Thoracic aorta (tissue), 2 donors: ENCODE data around the gene WDR82. TPM values are rescaled to one million over a fixed set of nuclear protein-coding genes. Genes with fewer than 3 reads are reported as not detected.

Experiments
- ATAC-seq: fragments of 150-250 bp; one replicate; pipeline ENCODE4 v1.8.0; 2017; ENCODE audit warnings: low read depth; ENCODE audit not compliant: insufficient number of reproducible peaks, low FRiP score
- DNase-seq: peaks from one replicate; pipeline ENCODE4 v3.0.0-alpha.2; 2020; ENCODE audit warnings: low spot score
- H3K27ac ChIP-seq, 2 donors: fragments of 200-600 bp; sonication (generic); 1 replicate in 1 of 2; 2 replicates in 1 of 2; pipeline ENCODE4 v1.5.1; 2016; ENCODE audit warnings: mild to moderate bottlenecking in 2 of 2, moderate library complexity in 2 of 2
- H3K27me3 ChIP-seq: fragments of 200-600 bp; sonication (generic); replicated peaks from 2 replicates; pipeline ENCODE4 v1.6.0; 2016; ENCODE audit warnings: mild to moderate bottlenecking; ENCODE audit not compliant: insufficient read depth
- H3K36me3 ChIP-seq: fragments of 200-600 bp; sonication (generic); one replicate; pipeline ENCODE4 v1.5.1; 2016
- H3K4me1 ChIP-seq, 2 donors: fragments of 200-600 bp; sonication (generic); 1 replicate in 1 of 2; 2 replicates in 1 of 2; pipeline versions ENCODE4 v1.5.1 to v1.6.0; 2016; ENCODE audit warnings: low read depth in 2 of 2, mild to moderate bottlenecking in 1 of 2; ENCODE audit not compliant: control insufficient read depth in 1 of 2
- H3K4me3 ChIP-seq: fragments of 200-600 bp; sonication (generic); 2 replicates; pipeline ENCODE4 v1.5.1; 2016; ENCODE audit warnings: mild to moderate bottlenecking
- H3K9me3 ChIP-seq: fragments of 200-600 bp; sonication (generic); 2 replicates; pipeline ENCODE4 v1.5.1; 2016
- CTCF ChIP-seq: fragments of 200-600 bp; sonication (generic); IDR thresholded peaks from one replicate; pipeline ENCODE4 v1.5.1; 2019; ENCODE audit warnings: antibody characterized with exemption
- total RNA-seq, 2 donors: library from RNA; depleted of rRNA; stranded (reverse); fragments of >200 nt; gene quantifications; one replicate each; pipeline versions ENCODE4 v1.1.0 to v1.2.3, GENCODE V29; 2016

WDR82 gene
- total RNA-seq, 2 donors from 2014 or later, result 44.5 to 66.2 TPM

DNA sequence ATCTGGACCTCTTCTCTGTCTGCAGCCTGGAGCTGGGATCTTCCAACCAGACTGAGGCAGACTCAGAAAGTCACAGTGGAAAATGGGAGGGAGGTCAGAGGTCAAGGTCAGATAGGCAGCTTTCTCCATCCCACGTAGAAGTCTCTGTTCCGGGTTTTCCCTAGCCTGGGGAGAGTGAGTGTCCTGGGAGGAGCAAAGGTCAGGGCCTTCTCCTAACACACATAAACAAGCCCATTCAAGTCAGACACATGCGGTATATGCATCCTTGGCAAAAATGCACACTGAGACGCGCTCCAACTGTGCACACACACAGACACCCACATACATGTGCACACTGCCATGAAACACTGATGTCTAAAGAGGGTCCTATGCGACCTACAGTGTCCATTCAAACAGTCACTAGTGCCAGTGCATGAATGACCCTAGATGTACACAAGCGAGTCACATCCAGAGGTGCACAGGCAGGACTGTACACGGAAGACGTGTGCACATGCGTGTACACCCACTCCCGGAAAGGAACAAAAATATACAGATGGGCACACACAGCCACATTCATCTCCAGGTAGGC is 40.2 kb downstream of the WDR82 start:
- Histone ChIP-seq H3K27ac (peak overlapping the region; percentile 75 to 84), H3K4me1 (peaks cover 26 to 48% of the 10 kb centered on the region in 2 donors), H3K4me3 (peak overlapping the region; percentile 96), H3K9me3 (no peaks in the 10 kb centered on the region), H3K27me3 (no peaks in the 10 kb centered on the region), H3K36me3 (peaks cover 6% of the 10 kb centered on the region)
- peak; percentile 11 for ATAC-seq
- TF ChIP-seq CTCF, result no peak
- DNase-seq, result no peak

DNA sequence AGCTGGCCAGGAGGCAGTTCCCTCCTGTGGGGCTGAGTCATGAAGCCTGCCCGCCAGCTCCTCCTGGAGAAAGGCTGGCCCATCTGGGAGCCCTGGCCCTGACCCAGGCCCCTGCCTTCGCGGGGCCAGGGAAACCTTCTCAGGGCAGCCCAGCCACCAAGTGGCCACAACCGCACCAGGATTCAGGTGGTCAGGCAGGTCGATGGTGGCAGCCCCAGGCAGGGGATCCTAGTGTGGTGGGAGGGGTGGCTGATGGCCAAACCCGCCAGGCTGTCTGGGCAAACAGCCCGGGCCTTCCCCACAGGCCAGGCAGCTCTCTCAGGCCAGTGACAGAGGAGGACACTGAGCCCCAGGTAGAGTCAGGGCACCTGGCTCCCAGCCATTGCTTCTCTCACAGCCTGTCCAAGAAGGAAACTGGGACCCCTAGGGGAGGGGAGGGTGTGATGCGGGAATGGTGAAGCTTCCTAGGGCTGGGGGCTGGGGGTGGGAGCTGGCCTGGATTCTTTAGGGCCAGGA is 40.7 kb downstream of the WDR82 start:
- Histone ChIP-seq H3K27ac (peak overlapping the region; percentile 75 to 84), H3K4me1 (peaks cover 26 to 48% of the 10 kb centered on the region in 2 donors), H3K9me3 (no peaks in the 10 kb centered on the region), H3K27me3 (no peaks in the 10 kb centered on the region), H3K4me3 (peak overlapping the region; percentile 96), H3K36me3 (peaks cover 9% of the 10 kb centered on the region)
- DNase-seq (peak; percentile 60), ATAC-seq (no peak)
- TF ChIP-seq CTCF, result no peak

DNA sequence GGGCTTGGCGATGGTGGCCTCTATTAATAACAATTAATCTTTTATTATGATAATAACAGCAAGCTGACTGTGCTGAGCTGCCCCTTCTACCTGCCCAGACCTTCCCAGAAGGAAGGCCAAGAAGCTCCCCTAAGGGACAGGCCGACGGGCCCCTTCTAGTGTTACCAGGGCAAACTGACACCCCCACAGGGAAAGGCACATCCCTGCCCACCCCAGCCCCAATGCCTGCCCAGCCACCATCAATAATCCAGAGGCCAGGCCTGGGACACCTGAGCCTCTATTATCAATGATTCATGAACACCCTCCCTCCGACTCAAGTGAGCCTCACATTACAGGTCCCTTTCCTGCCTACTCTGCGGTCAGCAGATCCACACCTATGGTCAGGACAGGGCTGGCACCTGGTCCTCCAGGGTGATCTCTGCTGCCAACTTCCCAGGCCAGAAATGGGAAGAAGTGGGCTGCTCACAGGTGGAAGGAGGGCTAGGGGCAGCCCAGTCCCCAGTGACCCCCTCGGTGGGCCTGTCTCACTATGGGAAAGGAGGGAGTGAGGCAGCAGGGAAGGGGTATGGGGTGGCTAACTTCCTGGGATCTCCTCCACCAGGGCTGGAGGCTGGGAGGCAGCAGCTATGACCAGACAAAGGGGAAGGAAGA is 41.3 kb downstream of the WDR82 start:
- peak overlapping the region; percentile 69 to 84 for H3K27ac ChIP-seq
- H3K36me3 ChIP-seq, result peaks cover 15% of the 10 kb centered on the region
- H3K27me3 ChIP-seq, result no peaks in the 10 kb centered on the region
- no peak for ATAC-seq
- H3K4me3 ChIP-seq, result peak overlapping the region; percentile 96
- TF ChIP-seq CTCF, result no peak
- H3K4me1 ChIP-seq, result peaks cover 26 to 48% of the 10 kb centered on the region in 2 donors
- H3K9me3 ChIP-seq, result no peaks in the 10 kb centered on the region
- no peak for DNase-seq

DNA sequence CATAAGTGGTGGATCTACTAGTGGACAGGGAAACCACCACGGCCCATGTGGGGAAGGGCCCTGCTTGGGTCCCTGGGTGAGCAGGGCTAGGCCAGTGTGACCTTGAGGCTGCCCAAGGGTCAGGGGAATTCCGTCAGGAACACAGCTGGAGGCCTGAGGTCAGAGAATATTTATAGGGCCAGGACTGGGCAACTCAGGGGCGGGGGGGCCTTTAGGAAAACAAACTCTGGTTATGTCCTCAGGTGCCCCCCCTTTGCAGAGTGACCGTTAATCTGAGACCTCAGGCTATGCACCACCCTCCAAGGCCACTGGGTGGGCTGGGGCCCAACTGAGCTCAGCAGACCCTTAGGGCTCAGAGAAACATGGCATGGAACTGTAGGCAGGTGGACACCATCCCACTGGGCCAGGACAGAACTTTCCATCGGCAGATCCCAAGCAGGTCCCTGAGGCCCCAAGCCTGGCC is 42.0 kb downstream of the WDR82 start:
- H3K36me3 ChIP-seq, result peaks cover 17% of the 10 kb centered on the region
- ATAC-seq (no peak), DNase-seq (no peak)
- no peaks in the 10 kb centered on the region for H3K27me3 ChIP-seq
- H3K4me3 ChIP-seq, result no peak overlapping the region
- no peaks in the 10 kb centered on the region for H3K9me3 ChIP-seq
- TF ChIP-seq CTCF, result no peak
- peak overlapping the region; percentile 69 to 84 for H3K27ac ChIP-seq
- H3K4me1 ChIP-seq, result peaks cover 26 to 48% of the 10 kb centered on the region in 2 donors

DNA sequence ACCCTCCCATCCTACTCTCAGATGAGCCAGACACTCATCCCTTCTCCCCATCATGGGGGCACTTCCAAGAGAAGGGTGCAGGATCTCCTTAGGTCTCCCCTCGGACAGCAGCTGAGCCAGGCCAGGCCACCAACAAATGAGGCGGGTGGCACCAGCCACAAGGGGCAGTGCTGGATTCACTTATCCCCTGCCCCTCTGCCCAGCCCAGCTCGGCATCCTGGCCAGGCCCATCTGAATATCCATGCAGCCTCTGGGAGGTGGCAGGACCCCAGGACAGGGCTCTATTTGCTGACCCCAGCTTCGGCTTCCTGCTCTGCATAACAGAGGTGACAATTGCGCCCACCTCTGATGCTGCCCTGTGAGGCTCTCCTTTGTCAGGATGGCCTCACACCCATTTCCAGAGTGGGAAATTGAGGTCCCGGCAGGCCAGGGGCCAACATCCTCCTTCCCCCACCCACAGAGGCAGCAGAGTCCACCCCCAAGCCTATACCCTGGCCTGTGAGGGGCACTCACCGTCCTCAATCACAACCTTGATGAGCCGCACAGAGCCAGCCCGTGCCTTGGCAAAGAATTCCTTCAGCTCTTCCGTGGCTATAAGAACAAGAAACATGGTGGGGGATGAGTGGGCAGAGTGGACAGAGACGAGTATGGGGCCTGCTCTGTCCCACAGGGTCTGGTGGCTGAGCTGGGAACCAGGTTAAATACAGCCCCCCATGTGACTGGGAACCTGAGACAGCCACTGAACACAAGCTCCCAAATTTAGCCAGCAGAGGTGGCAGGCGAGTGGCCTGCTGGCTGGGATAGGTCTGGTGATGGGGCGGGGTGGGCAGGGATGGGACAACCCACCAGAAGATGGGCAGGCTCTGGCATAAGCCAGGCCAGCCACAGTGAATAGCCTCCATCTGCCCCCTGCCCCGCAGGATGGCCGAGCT is 43.7 kb downstream of the WDR82 start:
- H3K36me3 ChIP-seq, result peaks cover 34% of the 10 kb centered on the region
- peaks cover 23 to 38% of the 10 kb centered on the region in 2 donors for H3K4me1 ChIP-seq
- H3K4me3 ChIP-seq, result no peak overlapping the region
- TF ChIP-seq CTCF, result no peak
- no peaks in the 10 kb centered on the region for H3K9me3 ChIP-seq
- DNase-seq (no peak), ATAC-seq (no peak)
- no peaks in the 10 kb centered on the region for H3K27me3 ChIP-seq
- H3K27ac ChIP-seq, result no peak overlapping the region
